Sciatic nerve (tissue), 2 donors: ENCODE results near the gene MIS12. TPM values are rescaled to one million over a fixed set of nuclear protein-coding genes. Genes with fewer than 3 reads are reported as not detected.
A peak's percentile ranks its signal among the peaks of the same experiment; 100 is the strongest.

ENCODE experiments used
- ATAC-seq: fragments of 200-7000 bp; cut with Tn5 transposase; one replicate; pipeline ENCODE4 v1.9.1; 2020; ENCODE audit warnings: mild to moderate bottlenecking, moderate library complexity
- DNase-seq: peaks from one replicate; pipeline ENCODE4 v3.0.0-alpha.2; 2020; ENCODE audit warnings: low spot score
- intact Hi-C: fragments of 100-400 bp; cut with DNase I; formaldehyde crosslinking; loops from one replicate; pipeline ENCODE4 v1.14.2; 2022
- total RNA-seq: library from RNA; stranded (reverse); fragmentation: NEBNext Ultra II Directional; extraction: Animal tissue kit (Norgen Biotek cat#: 25700); gene quantifications from one replicate; pipeline ENCODE4 v1.2.1, GENCODE V29; 2021
- donor health status: DM: no; HTN: no; CAD: no.
- donor health status: DM: no; HTN: no; CAD: no.

The MIS12 gene
- total RNA-seq, 1 donor from 2014 or later, result 15.0 TPM

DNA sequence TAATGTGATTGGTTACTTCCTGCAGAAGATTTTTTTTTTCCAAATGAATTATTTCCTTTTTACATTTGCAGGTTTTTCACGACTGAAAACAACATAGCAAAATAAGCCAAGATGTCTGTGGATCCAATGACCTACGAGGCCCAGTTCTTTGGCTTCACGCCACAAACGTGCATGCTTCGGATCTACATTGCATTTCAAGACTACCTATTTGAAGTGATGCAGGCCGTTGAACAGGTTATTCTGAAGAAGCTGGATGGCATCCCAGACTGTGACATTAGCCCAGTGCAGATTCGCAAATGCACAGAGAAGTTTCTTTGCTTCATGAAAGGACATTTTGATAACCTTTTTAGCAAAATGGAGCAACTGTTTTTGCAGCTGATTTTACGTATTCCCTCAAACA is 2.4 kb downstream of the MIS12 start:
- no peak for DNase-seq
- intact Hi-C loops, result no loop called here
- ATAC-seq, result no peak

DNA sequence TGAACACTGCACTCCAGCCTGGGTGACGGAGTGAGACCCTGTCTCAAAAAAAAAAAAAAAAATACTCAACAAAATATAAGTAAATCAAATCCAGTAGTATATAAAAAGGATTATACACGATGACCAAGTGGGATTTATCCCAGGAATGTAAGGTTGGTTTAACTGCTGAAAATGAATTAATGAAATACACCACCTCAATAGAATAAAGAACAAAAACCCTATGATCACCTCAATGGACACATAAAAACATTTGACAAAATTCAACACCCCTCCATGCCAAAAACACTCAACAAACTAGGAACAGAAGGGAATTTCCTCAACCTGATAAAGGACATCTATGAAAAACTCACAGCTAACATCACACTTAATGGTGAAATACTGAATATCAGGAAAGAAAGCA is 6.6 kb downstream of the MIS12 start:
- DNase-seq (no peak), ATAC-seq (no peak)
- intact Hi-C loops, result no loop called here

DNA sequence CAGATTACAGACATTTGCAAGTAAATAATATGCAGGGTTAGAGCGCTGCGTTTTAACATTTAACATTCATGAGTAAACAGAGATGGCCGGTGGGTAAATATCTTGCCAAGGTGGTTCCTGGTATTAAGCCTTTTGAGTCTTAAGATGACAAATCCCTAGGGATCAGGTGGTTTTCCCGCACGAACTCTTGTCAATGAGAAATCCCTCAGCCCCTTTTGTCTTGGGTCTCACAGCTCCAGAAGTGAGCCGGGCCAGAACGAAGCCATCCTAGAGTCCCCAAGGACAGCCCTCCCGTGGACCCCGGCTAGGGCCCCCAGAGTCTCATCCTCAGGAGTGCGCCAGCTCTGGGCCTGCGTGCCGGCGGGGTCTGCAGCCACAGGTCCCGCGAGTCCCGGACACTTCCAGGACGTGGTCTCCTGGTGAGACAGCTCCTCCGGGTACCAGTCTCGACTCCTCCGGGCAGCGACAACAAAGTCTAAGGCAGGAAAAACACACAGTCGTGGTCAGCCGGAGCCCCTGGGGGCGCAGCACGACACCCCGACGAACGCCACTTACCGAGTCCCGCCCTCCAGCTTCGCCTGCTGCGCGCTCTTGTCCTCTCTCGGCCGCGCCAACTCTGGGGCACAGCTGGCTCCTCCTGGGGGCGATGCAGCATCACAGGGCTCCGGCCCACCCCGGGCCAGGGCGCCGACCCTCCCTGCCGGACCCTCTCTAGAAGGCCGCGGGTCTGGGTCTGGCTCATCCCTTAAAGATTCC is 13.3 kb downstream of the MIS12 start:
- peak; percentile 56 for DNase-seq
- intact Hi-C loops, result no loop called here
- peak; percentile 22 for ATAC-seq

DNA sequence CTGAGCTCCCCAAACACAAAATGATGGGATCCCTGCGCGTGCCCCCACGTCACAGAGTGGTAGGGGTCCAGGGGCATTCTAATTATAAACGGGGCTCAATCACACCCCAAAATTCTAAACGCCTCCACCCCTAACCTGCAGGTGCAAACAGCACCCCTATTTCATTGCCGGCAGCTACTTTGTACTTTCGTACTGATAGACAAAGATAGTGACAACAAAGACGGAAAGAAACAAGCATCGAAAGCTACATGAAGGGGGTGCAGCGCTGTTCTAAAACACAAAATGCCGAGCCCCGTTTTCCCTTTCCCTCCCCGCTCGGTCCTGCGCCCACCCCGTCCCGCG is 13.9 kb downstream of the MIS12 start:
- intact Hi-C loops, result no loop called here
- ATAC-seq (no peak), DNase-seq (no peak)

DNA sequence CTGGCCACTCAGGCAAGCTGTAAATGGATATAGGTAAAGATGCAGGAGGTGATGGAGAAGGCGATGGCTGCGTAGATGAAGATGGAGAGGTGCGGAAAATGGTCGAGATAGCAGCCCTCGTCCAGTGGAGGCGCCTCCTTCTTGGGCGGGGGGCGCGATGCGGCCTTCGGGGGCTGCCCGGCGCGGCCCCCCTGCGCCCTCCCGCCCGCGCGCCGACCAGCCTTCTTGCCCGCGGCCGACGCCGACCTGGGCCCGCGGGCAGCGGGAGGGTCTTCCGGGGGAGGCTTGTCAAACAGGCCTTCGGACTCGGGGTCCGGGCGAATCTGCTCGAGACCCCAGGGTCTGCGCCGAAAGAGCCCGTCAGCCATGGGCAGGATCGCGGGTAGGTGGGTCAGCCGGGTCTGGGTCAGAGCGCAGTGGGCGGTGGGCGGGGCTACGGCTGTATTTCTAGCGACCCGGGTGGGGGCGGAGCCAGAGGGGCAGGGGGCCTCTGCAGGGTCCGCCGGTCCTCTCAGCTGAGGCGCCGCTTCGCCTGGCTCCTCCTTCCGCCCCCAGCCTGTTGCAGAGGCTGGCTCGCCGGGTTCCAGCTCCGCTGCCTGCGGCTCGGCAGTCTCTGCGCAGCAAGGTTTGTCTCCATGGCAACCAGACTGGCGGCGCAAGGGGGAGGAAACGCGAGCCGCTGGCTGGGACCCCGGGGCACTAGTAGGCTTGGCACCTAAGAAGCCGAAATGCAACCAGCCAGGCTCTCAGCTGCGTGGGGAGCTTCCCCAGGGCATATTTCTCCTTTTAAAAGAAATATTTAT is 14.4 kb downstream of the MIS12 start:
- DNase-seq (peak; percentile 85), ATAC-seq (peak; percentile 96)
- intact Hi-C loops, result no loop called here

DNA sequence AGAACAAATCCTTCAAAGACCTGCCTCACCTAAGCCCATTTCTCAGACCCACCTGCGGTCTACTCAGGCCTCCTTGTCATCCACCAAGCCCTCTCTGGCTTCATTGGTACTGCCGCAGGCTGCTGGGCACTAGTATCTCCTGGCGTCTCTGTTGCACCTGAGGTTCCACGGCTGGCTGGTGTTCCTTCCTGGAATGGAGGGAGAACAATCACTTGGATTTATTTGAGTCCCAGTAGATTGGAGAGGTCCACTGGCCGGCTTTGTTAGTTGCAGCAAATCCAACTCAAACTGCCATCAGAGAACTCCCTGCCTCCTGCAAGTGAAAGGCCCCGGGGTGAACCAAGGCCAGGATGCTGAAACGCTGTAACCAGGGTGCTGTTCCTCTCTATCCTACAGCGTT is 15.3 kb downstream of the MIS12 start:
- intact Hi-C loops, result no loop called here
- peak; percentile 45 for DNase-seq
- ATAC-seq, result no peak

DNA sequence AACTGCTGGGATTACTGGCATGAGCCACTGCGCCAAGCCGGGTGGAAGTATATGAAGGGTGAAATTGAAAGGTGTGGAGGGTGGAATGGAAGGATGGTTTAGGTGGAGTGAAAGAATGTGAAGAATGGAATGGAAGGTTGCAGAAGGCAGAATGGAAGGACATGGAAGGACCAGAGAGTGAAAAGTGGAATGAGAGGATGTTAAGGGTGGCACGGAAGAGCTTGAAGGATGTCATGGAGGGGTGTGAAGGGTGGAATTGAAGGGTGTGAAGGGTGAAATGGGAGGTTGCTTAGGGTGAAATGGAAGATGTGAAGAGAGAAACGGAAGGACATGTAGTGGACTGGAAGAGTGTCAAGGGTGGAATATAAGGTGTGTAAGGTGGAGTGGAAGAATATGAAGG is 16.2 kb downstream of the MIS12 start:
- no peak for ATAC-seq
- intact Hi-C loops, result no loop called here
- no peak for DNase-seq

DNA sequence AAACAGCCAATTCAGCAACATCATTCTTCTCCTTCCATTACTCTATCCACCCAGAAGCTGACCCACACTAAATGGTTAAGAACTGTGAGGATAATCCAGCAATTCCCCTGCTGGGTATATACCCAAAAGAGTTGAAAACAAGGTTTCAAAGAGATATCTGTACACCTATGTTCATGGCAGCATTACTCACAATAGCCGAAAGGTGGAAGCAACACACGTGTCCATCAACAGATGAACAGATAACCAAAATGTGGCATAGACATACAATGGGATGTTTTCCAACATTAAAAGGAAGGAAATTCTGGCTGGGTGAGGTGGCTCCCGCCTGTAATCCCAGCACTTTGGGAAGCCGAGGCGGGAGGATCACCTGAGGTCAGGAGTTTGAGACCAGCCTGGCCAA is 19.9 kb downstream of the MIS12 start:
- DNase-seq (no peak), ATAC-seq (no peak)
- intact Hi-C loops, result no loop called here

DNA sequence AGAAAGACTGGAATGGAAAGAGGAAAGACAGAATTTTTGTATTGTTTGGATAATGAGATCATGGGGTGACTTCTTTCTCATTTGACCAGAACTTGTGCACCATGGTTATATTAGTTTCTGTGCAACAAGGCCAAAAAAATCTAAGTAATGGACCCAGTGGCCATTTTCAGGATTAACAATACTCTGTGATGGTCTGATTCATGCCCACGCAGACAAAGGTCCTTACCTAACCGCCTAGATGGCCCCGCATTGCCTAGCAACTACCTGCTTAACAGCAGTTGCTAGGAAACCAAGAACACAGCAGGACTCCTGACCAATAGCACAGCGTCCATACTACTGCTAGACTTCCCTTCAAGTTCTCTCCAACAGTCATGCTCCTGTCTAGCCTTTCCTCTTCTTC is 22.4 kb downstream of the MIS12 start:
- DNase-seq (no peak), ATAC-seq (no peak)
- intact Hi-C loops, result no loop called here

DNA sequence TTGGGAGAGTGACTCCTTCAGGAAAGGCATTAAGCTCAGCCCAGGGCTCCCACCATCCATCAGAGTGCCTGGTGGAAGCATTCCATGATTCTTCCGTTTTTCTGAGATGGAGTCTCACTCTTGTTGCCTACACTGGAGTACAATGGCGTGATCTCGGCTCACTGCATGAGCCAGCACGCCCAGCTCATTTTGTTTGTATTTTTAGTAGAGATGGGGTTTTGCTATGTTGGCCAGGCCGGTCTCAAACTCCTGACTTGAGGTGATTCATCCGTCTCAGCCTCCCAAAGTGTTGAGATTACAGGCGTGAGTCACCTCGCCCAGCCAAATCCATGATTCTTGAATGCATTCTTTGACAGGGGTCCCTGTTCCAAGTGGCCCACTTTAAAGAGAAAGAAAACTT is 23.1 kb downstream of the MIS12 start:
- DNase-seq, result peak; percentile 13
- intact Hi-C loops, result no loop called here
- ATAC-seq, result no peak

DNA sequence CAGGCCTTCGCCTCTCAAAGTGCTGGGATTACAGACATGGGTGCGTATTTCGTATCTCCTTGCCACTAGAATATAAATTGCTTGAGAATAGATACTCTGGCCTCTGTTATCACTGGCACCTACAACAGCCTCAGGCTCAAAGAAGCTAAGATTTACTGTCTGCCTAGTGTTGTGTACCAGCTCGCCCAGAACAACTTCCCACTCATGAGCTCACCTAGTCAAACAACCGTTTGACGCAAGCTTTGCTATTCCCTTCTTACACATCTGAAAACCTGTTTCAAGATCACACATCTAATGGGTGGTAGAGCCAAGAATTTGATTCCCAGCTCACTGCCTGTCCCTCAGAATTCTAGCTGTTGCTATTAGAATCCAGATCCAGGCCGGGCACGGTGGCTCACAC is 24.4 kb downstream of the MIS12 start:
- intact Hi-C loops, result no loop called here
- no peak for ATAC-seq

DNA sequence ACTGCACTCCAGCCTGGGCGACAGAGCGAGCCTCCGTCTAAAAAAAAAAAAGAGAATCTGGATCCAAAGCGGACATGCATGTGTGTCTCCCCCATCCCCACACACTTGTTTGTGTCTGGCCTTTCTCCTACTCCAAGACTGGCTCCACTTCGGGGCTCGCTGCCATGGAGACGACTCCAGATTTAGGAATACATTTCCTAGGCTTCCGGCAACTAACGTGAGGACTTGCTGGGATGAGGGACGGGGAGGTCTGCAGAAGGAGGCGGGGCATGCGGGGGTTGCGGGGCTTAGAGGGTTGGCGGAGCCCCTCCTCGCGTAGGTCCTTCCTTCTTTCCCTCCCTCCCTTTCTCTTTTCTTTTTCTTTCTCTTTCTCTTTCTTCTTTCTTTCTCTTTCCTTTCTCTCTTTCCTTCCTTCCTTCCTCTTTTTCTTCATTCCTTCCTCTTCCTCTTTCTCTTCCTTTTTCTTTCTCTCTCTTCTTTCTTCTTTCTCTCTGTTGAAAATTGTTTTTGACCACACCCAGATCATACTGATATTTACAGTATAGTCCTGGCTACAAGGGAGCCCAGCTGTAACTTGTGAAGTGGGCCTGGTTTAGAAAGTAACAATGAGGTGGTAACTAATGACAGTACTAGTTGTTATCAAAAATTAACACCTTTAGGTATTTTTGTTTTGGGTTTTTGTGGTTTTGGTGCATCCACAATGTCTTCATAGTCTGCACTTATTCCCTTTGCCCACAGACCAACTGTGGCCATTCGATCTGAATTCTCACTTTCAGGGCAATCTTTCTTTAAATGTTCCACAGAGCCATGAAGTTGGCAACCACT is 25.2 kb downstream of the MIS12 start:
- DNase-seq (peak; percentile 30), ATAC-seq (no peak)
- intact Hi-C loops, result no loop called here

More for the DNA sequence above, 24.4 kb downstream of the MIS12 start:
- DNase-seq, result no peak

DNA sequence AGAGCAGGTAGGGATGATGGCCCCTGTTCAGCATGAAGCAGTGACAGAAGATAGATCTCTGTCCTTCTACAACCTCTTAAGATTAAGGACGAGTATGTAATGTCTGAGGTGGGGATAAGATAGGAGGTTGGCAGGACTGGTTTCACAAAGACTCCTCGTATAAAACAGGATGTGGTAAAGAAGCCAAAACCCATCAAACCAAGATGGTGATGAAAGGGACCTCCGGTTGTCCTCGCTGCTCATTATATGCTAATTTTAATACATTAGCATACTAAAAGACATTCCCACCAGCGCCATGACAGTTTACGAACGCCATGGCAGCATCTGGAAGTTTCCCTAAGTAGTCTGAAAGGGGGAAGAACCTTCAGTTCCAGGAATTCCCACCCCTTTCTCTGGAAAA is 27.3 kb downstream of the MIS12 start:
- DNase-seq (peak; percentile 9), ATAC-seq (no peak)
- intact Hi-C loops, result no loop called here

DNA sequence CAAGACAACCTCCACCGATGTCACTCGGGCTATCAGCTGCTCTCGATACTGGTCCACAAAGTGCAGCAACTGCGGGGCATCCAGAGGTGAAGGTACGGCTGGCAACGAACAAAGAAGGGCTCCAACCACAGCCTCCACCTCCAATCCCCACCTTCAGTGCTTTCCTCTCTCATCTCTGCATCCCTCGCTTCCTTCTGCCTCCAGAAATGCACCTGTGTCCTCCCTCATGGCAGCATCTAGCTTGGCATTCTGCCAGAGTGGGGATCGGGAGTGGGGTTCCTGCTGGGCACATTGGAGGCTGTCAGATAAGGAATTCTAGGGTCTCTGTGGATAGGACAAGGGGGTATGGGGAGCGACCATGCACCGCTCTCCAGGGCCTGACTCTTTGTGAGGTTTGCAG is 28.6 kb downstream of the MIS12 start:
- ATAC-seq (no peak), DNase-seq (peak; percentile 26)
- intact Hi-C loops, result no loop called here

DNA sequence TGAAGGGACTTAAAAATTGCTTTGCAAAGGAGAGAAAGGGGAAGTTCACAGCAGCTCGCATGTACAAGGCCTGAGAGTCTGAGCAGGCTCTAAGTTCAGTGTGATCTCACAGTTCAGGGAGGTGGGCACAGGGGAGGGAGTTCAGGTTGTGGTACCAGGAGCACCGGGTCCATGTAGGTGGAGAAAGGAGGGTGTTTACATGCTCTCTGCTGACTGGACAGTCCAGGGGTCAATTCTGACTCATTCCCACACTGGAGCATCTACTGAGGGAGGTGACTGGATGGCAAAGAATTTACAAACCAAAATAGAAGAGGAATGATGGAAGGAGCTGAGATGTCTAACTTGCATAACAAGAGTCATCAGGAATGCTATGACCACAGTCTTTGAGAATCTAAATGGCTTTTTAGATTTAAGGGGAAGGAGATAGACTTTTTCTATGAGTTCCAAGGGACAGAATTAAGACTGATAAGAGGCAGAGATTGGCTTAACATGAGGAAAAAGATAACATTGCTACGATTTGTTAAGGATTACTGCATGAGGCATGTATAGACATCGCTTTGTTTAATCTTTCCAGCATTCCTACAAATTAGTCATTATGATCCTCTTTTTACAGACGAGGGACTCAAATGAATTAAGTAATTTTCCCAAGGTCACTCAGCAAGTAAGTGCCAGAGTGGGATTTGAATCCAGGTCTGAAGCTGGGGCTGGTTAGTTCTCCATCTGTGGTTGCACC is 29.9 kb downstream of the MIS12 start:
- no peak for DNase-seq
- ATAC-seq, result no peak
- intact Hi-C loops, result no loop called here

DNA sequence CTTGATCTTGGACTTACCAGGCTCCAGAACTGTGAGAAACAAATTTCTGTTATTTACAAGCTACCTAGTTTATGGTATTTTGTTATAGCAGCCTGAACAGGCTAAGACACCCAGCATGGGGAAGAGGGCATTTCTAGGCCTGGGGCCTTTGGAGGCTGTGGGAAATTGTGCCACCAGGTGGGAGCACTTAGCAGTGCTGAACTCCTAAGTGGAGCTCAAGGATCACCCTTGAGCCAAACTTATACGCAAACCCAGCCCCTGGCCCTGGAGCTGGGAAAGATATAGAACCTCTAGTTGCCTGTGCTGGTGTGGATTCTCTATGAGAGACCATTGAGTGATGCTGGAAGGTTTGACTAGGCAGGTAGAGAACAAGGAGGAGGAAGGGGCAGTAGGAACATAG is 36.1 kb downstream of the MIS12 start:
- intact Hi-C loops, result no loop called here

DNA sequence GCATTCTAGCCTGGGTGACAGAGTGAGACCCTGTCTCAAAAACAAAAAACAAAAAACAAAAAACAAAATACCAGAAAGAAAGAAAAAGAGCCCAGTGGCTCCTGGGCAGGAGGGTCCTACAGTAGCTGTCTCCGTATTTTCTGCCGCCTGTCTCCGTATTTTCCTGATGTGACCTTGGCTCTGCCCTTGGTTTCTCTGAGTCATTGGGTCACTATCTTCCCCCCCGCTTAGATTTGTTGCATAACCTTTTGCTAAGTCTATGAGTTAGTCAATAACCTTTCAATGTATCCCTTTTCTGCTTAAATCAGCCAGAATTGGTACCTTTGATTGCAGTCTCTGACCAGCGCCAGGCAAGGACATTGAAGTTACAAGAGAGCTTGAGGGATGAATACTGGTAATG is 36.9 kb downstream of the MIS12 start:
- DNase-seq (no peak), ATAC-seq (no peak)

More for the DNA sequence above, 36.1 kb downstream of the MIS12 start:
- ATAC-seq, result no peak
- DNase-seq, result no peak

DNA sequence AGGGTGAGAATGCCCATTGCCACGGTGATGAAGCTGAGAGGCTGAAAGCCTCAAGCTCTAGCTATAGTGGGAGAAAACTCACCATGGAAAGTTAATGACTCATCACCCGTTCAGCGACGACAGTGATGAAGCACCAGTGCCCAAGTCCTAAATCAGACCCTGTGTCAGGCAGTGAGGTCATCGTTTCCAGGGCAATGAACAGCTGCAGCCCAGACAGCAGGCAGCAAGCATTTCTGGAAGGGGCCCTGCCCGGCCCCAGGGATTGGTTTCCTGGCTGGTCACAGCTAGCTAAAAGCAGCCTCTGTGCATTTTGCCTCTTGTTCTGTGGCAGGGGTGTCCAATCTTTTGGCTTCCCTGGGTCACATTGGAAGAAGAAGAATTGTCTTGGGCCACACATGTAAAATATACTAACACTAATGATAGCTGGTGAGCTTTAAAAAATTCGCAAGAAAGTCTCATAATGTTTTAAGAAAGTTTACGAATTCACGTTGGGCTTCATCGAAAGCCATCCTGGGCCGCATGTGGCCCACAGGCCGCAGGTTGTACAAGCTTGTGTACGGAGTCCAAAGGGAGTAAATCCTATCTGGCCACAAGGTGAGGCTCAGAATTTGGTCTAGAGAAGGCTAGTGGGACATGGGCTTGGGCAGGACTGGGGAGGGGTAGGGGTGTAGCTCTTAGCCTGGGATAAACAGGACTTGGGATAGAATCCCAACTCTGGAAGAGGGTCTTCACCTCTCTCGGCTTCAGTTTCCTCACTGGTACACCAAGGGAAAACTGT is 40.6 kb downstream of the MIS12 start:
- ATAC-seq (peak; percentile 30), DNase-seq (peak; percentile 4)
- intact Hi-C loops, result no loop called here

More for the DNA sequence above, 36.9 kb downstream of the MIS12 start:
- intact Hi-C loops, result no loop called here
